Measurements from ENCODE around the gene NKAIN2.
"Not testable (repeated sequence)": the region's sequence is repeated elsewhere in the genome, so short reads cannot be mapped to it uniquely, and the experiment has no call there.

Gene NKAIN2

DNA sequence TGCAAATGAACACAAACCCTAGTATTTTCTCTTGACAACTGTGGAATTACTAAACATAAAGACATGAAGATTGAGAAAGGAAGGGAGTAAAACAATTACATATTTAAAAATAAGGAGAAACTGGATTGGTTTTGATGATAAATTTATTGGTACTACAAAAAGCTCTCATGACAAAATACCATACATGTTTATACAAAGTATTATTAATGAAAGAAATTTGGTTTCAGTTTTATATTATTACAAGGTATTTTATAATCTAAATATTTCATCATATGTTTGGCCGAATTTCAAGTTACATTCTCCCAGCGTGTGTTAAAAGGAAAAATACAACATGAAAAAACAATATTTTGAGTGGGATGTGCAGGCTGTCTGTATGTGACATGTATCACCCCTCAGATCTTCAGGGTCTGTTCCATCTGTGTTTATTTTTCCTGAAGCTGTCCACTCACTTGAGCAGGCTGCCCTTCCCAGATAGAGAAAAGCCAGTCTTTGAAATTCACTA lies 568.4 kb downstream of the NKAIN2 start:
- no peaks in the 10 kb centered on the region for H3K27me3 ChIP-seq (ENCODE audit: insufficient read depth, low read length)
- H3K4me1 ChIP-seq (ENCODE audit: insufficient read depth, low read length), result 0 out of 2 replicates have a peak, but pooled peaks cover 4% of the 10 kb centered on the region
- no peak overlapping the region for H3K9ac ChIP-seq (ENCODE audit: low read depth, low read length)
- H3K36me3 ChIP-seq (ENCODE audit: insufficient read depth, low read depth, low read length), result no peaks in the 10 kb centered on the region
- H3K27ac ChIP-seq (ENCODE audit: low read length), result no peak overlapping the region
- H3K9me3 ChIP-seq (ENCODE audit: insufficient read depth, low read depth, low read length), result no peaks in the 10 kb centered on the region
- no peak overlapping the region for H3K4me3 ChIP-seq (ENCODE audit: low read length)

DNA sequence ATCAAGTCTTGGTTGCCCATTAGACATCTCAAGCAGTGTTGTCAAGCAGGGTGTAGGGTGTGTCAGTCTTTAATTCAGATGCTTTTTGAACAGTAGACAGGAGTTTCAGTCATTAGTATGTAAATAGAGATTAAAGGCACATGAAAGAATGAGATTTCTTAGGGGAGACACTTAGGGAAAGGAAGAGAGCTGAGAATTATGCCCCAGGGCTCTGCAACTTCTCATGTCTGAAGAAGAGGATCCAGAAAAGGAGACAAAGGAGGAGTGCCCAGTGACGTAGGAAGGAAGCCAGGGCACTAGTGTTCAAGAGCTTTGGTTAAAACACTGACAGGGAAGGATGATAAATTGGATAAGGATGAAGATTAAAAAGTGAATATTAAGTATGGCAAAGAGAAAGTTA lies 569.7 kb downstream of the NKAIN2 start:
- H3K36me3 ChIP-seq (ENCODE audit: insufficient read depth, low read depth, low read length), result no peaks in the 10 kb centered on the region
- no peak overlapping the region for H3K27ac ChIP-seq (ENCODE audit: low read length)
- H3K9ac ChIP-seq (ENCODE audit: low read depth, low read length), result no peak overlapping the region
- no peaks in the 10 kb centered on the region for H3K27me3 ChIP-seq (ENCODE audit: insufficient read depth, low read length)
- no peaks in the 10 kb centered on the region for H3K9me3 ChIP-seq (ENCODE audit: insufficient read depth, low read depth, low read length)
- 0 out of 2 replicates have a peak, but pooled peaks cover 4% of the 10 kb centered on the region for H3K4me1 ChIP-seq (ENCODE audit: insufficient read depth, low read length)
- no peak overlapping the region for H3K4me3 ChIP-seq (ENCODE audit: low read length)

DNA sequence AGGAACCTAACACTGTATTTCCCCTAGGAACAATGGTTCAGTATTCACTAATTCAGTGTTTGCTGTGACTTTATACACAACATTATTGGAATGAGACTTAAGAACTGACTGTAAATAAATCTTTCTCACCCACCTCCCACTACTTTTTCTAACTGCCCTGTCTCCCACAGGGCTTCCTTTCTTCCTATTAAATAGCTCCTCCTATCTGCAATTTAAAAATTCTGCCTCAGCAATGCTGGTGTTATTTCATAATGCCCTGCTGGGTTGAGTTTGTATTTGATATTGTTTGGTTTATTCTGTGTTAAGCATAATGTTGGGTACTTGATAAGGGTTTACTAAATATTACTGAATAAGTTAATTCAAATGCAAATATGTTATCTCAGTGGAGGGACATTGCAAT lies 585.5 kb downstream of the NKAIN2 start:
- no peaks in the 10 kb centered on the region for H3K9me3 ChIP-seq (ENCODE audit: insufficient read depth, low read depth, low read length)
- no peaks in the 10 kb centered on the region for H3K36me3 ChIP-seq (ENCODE audit: insufficient read depth, low read depth, low read length)
- H3K27ac ChIP-seq (ENCODE audit: low read length), result no peak overlapping the region
- H3K4me1 ChIP-seq (ENCODE audit: insufficient read depth, low read length), result no peaks in the 10 kb centered on the region
- H3K27me3 ChIP-seq (ENCODE audit: insufficient read depth, low read length), result no peaks in the 10 kb centered on the region
- H3K9ac ChIP-seq (ENCODE audit: low read depth, low read length), result no peak overlapping the region
- H3K4me3 ChIP-seq (ENCODE audit: low read length), result no peak overlapping the region

DNA sequence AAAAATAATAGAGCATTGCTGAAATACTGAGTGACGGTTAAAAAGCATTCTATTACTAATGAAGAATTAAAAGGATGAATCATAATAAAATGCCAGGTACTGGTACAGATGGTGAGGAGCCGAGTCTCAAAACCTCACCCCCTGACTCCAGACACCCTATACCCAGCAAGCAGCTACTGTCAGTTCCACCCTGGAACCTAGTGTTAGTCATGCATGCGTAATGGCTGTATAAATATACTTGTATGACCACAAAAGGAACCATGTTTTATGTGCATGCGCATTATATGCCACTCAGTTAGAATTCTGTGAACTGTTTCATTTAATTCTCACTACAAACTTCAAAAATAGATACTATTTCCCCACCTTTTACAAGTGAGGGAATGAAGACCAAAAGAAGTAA lies 589.9 kb downstream of the NKAIN2 start:
- H3K9ac ChIP-seq (ENCODE audit: low read depth, low read length), result no peak overlapping the region
- no peaks in the 10 kb centered on the region for H3K36me3 ChIP-seq (ENCODE audit: insufficient read depth, low read depth, low read length)
- no peaks in the 10 kb centered on the region for H3K27me3 ChIP-seq (ENCODE audit: insufficient read depth, low read length)
- H3K9me3 ChIP-seq (ENCODE audit: insufficient read depth, low read depth, low read length), result no peaks in the 10 kb centered on the region
- H3K4me1 ChIP-seq (ENCODE audit: insufficient read depth, low read length), result no peaks in the 10 kb centered on the region
- H3K27ac ChIP-seq (ENCODE audit: low read length), result no peak overlapping the region
- H3K4me3 ChIP-seq (ENCODE audit: low read length), result no peak overlapping the region

DNA sequence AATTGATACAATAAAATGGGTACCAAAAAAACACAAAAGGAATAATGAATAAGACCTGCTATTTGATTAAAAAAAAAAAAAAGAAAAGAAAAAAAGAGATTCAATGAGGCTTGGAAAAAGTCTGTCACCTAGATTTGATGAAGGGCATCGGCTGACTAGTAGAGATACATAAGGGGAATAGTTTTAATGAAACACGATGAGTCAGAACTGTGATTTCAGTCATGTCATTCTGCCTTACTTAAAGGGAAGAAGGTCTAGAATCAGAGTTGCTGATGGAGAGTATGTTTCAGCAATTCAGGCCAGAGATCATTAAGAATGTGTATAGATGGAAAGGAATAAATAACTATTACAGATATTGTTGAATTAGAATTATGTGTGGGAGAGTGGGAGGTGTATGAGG lies 592.7 kb downstream of the NKAIN2 start:
- no peaks in the 10 kb centered on the region for H3K27me3 ChIP-seq (ENCODE audit: insufficient read depth, low read length)
- H3K9ac ChIP-seq (ENCODE audit: low read depth, low read length), result no peak overlapping the region
- no peaks in the 10 kb centered on the region for H3K9me3 ChIP-seq (ENCODE audit: insufficient read depth, low read depth, low read length)
- H3K27ac ChIP-seq (ENCODE audit: low read length), result no peak overlapping the region
- H3K36me3 ChIP-seq (ENCODE audit: insufficient read depth, low read depth, low read length), result no peaks in the 10 kb centered on the region
- no peak overlapping the region for H3K4me3 ChIP-seq (ENCODE audit: low read length)
- H3K4me1 ChIP-seq (ENCODE audit: insufficient read depth, low read length), result no peaks in the 10 kb centered on the region

DNA sequence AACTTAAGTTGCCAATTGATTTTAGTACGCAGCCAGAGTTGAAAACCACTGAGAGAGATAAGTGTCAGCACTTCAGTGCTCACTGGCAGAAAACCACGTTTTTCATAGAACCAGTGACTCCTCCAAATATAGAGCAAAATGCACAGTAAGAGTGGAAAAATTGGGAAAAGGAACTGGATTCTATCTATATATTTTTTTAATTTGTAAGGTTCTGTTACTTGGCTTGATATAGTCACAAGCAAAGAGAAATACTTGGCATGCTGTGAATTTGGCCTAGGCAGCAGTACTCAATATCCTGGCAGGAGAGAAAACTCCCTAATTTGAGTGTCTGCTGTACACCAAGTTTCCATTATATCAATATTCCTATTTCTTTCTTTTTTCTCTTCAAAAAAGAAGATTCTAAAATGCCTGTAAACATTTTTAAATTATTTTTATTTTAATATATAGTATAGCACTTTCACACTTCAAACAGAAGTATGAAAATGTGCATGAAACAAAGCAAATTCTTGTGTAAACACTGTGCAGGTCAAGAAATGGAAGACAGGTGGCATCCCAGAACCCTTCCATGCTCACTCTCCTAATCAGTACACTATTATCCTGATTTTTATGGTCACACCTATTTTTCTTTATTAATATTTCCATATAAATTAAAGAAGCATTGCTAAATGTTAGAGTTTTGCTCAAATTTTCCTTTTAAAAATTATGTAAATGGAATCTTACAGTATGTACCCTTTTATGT lies 596.8 kb downstream of the NKAIN2 start:
- no peaks in the 10 kb centered on the region for H3K27me3 ChIP-seq (ENCODE audit: insufficient read depth, low read length)
- no peak overlapping the region for H3K27ac ChIP-seq (ENCODE audit: low read length)
- no peaks in the 10 kb centered on the region for H3K4me1 ChIP-seq (ENCODE audit: insufficient read depth, low read length)
- no peaks in the 10 kb centered on the region for H3K9me3 ChIP-seq (ENCODE audit: insufficient read depth, low read depth, low read length)
- no peak overlapping the region for H3K4me3 ChIP-seq (ENCODE audit: low read length)
- H3K9ac ChIP-seq (ENCODE audit: low read depth, low read length), result no peak overlapping the region
- H3K36me3 ChIP-seq (ENCODE audit: insufficient read depth, low read depth, low read length), result no peaks in the 10 kb centered on the region

DNA sequence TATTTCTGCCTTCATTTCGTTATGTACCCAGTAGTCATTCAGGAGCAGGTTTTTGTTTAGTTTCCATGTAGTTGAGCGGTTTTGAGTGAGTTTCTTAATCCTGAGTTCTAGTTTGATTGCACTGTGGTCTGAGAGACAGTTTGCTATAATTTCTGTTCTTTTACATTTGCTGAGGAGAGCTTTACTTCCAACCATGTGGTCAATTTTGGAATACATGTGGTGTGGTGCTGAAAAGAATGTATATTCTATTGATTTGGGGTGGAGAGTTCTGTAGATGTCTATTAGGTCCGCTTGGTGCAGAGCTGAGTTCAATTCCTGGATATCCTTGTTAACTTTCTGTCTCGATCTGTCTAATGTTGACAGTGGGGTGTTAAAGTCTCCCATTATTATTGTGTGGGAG lies 606.8 kb downstream of the NKAIN2 start:
- H3K27me3 ChIP-seq (ENCODE audit: insufficient read depth, low read length); H3K36me3 ChIP-seq (ENCODE audit: insufficient read depth, low read depth, low read length); H3K9me3 ChIP-seq (ENCODE audit: insufficient read depth, low read depth, low read length); H3K9ac ChIP-seq (ENCODE audit: low read depth, low read length); H3K27ac ChIP-seq (ENCODE audit: low read length); H3K4me3 ChIP-seq (ENCODE audit: low read length); H3K4me1 ChIP-seq (ENCODE audit: insufficient read depth, low read length): not testable (repeated sequence)

DNA sequence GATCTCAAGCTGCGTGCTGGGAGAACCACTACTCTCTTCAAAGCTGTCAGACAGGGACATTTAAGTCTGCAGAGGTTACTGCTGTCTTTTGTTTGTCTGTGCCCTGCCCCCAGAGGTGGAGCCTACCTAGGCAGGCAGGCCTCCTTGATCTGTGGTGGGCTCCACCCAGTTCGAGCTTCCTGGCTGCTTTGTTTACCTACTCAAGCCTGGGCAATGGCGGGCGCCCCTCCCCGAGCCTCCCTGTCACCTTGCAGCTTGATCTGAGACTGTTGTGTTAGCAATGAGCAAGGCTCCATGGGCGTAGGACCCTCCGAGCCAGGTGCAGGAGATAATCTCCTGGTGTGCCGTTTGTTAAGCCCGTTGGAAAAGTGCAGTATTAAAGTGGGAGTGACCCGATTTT lies 609.0 kb downstream of the NKAIN2 start:
- H3K4me1 ChIP-seq (ENCODE audit: insufficient read depth, low read length); H3K9ac ChIP-seq (ENCODE audit: low read depth, low read length); H3K9me3 ChIP-seq (ENCODE audit: insufficient read depth, low read depth, low read length); H3K36me3 ChIP-seq (ENCODE audit: insufficient read depth, low read depth, low read length); H3K27ac ChIP-seq (ENCODE audit: low read length); H3K4me3 ChIP-seq (ENCODE audit: low read length); H3K27me3 ChIP-seq (ENCODE audit: insufficient read depth, low read length): not testable (repeated sequence)

DNA sequence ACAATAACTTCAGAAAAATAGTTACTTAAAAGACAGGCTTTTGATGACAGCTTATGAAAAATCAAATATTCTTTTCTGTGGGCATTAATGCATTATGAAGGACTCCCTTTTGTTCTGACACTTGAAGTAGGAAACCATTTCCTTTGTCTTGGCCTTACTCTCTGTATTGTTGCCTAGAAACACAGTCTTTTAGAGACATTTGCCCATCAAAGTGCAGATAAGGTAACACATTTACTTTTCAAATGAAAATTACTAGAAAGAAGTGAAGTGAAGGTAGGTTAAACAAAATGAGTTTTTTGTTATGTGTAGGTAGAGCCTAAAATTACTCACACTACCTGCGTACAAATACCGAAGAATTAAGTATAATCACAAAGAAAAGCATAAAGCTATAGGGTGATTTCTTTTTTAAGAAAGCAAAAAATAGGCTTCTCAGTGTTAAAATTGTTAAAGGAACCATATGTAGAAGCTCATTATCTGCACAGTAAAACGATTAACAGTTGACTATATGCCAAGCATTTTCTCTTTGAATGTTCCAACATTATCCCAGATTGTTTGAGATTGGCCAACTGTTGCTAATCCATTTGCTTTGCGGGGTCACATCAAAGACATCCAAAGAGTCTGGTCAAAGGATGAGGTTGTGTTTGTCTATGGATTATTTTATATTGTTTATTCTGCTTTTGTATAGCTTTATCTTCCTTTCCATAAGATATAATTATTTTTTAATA lies 616.6 kb downstream of the NKAIN2 start:
- H3K9me3 ChIP-seq (ENCODE audit: insufficient read depth, low read depth, low read length), result no peaks in the 10 kb centered on the region
- H3K4me3 ChIP-seq (ENCODE audit: low read length), result no peak overlapping the region
- no peaks in the 10 kb centered on the region for H3K27me3 ChIP-seq (ENCODE audit: insufficient read depth, low read length)
- H3K4me1 ChIP-seq (ENCODE audit: insufficient read depth, low read length), result peaks cover 5% of the 10 kb centered on the region; the same call in 1 of the 2 replicates
- H3K9ac ChIP-seq (ENCODE audit: low read depth, low read length), result no peak overlapping the region
- H3K36me3 ChIP-seq (ENCODE audit: insufficient read depth, low read depth, low read length), result no peaks in the 10 kb centered on the region
- no peak overlapping the region for H3K27ac ChIP-seq (ENCODE audit: low read length)

DNA sequence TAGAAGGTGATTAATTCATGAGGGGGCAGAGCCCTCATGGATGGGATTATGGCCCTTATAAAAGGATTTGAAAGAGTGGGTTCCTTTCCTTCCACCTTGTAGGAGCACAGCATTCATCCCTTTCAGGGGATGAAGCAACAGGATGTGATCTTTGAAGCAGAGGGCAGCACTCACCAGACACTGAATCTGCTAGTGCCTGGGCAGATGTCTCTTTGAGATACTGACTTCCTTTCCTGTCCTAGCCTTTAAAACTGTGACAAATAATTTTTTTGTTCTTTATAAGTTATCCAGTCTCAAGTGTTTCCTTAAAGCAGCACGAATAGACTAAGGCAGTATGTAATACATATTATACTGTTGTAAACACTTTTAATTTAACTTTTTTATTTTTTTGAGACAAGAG lies 620.0 kb downstream of the NKAIN2 start:
- Histone ChIP-seq H3K36me3 (ENCODE audit: insufficient read depth, low read depth, low read length) (no peaks in the 10 kb centered on the region), H3K9ac (ENCODE audit: low read depth, low read length) (no peak overlapping the region), H3K27ac (ENCODE audit: low read length) (no peak overlapping the region), H3K4me3 (ENCODE audit: low read length) (no peak overlapping the region), H3K27me3 (ENCODE audit: insufficient read depth, low read length) (no peaks in the 10 kb centered on the region), H3K9me3 (ENCODE audit: insufficient read depth, low read depth, low read length) (no peaks in the 10 kb centered on the region), H3K4me1 (ENCODE audit: insufficient read depth, low read length) (peaks cover 5% of the 10 kb centered on the region; the same call in 1 of the 2 replicates)

DNA sequence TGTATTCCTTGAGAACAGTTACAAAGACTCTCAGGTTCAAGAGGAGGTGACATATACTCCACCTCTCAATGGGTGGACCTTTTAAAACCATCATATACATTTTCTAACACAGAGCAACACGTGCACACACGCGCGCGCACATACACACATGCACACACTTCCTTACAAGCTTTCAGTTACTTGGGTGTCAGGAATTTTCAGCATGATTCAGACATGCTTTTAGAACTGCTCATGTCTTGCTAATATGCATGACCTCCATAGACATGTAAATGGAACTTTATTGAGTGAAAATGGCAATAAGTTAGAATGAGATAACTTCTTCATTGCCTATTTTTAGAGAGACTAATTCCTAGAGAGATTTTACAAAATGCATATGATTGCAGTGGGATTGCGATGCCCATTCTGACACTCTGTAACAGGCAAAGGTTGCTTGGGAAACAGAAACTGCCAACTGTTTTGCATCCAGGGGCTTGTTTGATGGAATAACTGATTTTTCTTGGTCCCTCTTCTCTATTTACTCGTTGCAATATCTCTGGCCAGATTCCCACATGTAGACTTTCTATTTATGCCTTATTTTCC lies 627.2 kb downstream of the NKAIN2 start:
- H3K9ac ChIP-seq (ENCODE audit: low read depth, low read length), result no peak overlapping the region
- H3K4me1 ChIP-seq (ENCODE audit: insufficient read depth, low read length), result no peaks in the 10 kb centered on the region
- H3K27ac ChIP-seq (ENCODE audit: low read length), result no peak overlapping the region
- no peaks in the 10 kb centered on the region for H3K9me3 ChIP-seq (ENCODE audit: insufficient read depth, low read depth, low read length)
- no peaks in the 10 kb centered on the region for H3K36me3 ChIP-seq (ENCODE audit: insufficient read depth, low read depth, low read length)
- H3K4me3 ChIP-seq (ENCODE audit: low read length), result no peak overlapping the region
- no peaks in the 10 kb centered on the region for H3K27me3 ChIP-seq (ENCODE audit: insufficient read depth, low read length)

DNA sequence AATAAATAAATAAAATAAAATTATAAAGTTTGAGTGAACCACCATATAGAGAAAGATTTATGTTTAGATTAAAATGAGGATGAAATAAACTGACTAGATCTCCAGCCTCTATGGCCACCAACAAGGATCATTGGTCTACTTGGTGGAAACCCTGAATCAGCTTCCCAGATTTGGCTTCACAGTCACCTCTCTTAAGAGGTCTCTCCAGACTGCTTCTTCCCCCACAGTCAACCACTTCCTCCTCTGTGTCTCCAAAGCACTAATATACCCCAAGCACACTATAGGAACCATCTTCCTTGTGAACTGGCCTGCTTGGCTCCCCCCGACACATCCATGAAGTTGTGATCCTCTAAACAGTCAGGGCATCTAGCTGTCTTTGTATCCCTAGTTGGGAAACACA lies 629.0 kb downstream of the NKAIN2 start:
- H3K4me3 ChIP-seq (ENCODE audit: low read length), result no peak overlapping the region
- H3K27ac ChIP-seq (ENCODE audit: low read length), result no peak overlapping the region
- no peaks in the 10 kb centered on the region for H3K27me3 ChIP-seq (ENCODE audit: insufficient read depth, low read length)
- H3K4me1 ChIP-seq (ENCODE audit: insufficient read depth, low read length), result no peaks in the 10 kb centered on the region
- H3K9ac ChIP-seq (ENCODE audit: low read depth, low read length), result no peak overlapping the region
- no peaks in the 10 kb centered on the region for H3K36me3 ChIP-seq (ENCODE audit: insufficient read depth, low read depth, low read length)
- no peaks in the 10 kb centered on the region for H3K9me3 ChIP-seq (ENCODE audit: insufficient read depth, low read depth, low read length)
